ENCODE results near the gene TMEM239. TPM values are rescaled to one million over a fixed set of nuclear protein-coding genes. Genes with fewer than 3 reads are reported as not detected.

TMEM239 gene
- total RNA-seq, 1 experiment from 2014 or later: not detected

DNA sequence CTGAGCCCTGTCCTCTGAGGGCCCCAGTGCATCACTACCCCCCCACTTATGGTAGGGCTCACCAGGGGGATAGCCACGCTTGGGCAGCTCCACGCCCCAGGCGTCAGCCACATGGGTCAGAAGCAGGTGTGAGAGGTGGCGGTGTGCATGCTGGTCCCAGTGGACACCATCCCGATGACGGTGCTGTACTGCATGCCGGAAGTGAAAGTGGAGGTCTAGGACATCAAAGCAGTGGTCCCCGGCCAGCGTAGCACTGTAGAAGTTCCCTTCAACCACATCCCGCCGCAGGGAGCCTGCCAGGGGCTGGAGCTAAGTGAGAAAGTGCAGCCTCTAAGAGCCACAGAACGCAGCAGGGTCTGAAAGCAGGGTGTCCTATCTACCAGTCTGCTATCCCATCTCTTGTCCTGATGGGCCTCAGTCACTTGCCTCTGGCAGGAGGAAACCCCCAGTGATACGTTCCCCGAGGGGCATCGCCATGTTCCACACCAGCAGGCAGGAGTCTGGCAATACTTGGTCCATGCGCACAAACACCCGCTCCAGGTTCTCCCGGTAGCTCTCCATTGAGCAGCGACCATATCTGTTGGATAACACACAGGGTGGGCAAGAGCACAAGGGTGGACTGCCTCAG, 22.1 kb downstream of the TMEM239 start:
- no peak for DNase-seq (ENCODE audit: low read depth)
- in situ Hi-C loops (cut with HindIII; ENCODE audit: low pct_unique_long_range_greater_than_20kb, low sequenced_read_pairs): no loop called here

DNA sequence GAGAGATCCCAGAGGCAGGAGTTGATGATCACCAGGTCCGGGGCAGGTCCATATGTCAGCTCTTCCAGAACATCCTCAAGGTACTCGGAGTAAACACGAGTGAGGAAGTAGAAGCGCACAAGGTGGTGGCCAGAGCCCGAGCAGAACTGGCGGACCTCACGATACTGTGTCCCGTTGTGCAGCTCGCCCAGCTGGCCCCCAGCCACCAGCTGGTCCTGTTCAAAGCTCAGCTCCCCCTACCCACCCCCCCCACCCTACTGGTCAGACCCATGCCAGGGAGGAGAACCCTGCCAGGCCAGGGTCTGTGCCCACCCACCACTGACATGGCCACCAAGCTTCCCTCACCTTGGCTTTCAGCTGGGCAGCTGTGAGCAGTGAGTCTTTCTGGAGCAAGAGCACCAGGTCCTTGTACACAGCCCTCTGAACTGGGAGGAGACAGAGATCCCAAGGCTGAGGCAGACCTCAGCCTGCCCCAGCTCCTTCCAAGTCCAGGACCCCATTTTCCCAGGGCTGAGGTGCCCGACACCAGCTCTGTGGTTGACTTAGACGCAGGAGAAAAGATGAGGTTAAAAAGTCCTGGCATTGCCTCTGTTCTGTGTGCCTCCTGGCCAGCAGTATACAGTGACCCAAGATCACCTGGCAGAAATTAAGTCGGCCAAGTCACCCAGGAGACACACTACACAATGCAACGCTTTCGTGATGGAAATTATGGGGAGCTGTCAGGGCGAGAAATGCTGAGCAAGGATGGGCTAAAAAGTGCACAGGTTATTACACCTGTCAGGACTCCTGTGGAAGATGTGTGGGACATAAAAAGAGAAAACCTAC, 22.9 kb downstream of the TMEM239 start:
- in situ Hi-C loops (cut with HindIII; ENCODE audit: low pct_unique_long_range_greater_than_20kb, low sequenced_read_pairs): no loop called here
- DNase-seq (ENCODE audit: low read depth): no peak

DNA sequence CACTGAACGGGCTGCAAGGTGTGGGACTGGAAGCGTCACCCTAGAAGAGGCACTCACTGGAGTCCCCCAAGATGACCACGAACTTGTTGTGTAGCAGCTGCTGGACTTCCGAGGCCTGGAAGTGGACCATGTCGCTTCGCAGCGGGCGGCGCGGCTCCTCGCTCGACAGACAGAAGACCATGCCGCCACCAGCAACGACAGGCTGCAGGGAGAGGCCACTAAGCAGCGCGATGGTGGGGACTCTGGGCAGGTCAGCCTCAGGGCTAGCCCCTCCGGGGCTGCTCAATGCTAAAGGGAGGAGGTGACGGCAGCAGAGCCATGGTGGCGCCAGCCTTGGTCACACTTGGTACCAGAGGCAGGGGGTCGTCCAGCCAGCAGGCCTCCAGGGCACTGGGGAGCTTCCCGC, 23.6 kb downstream of the TMEM239 start:
- in situ Hi-C loops (cut with HindIII; ENCODE audit: low pct_unique_long_range_greater_than_20kb, low sequenced_read_pairs): no loop called here

GRCh38 chr20:2840138-2840966, 24.2 kb downstream of the TMEM239 start, which contains the start of the genes PCED1A and VPS16:
Gene PCED1A, minus strand, starts transcription at chr20:2840655. Its CDS starts 743 bp downstream, at chr20:2839912.
Gene VPS16, plus strand, starts transcription at chr20:2840745. Its CDS starts 30 bp downstream, at chr20:2840775.
- in situ Hi-C loops (cut with HindIII; ENCODE audit: low pct_unique_long_range_greater_than_20kb, low sequenced_read_pairs): no loop called here
- peak; percentile 74 for DNase-seq (ENCODE audit: low read depth)

More for the DNA sequence above, 23.6 kb downstream of the TMEM239 start:
- no peak for DNase-seq (ENCODE audit: low read depth)

GRCh38 chr20:2840967-2841531, 24.9 kb downstream of the TMEM239 start:
- in situ Hi-C loops (cut with HindIII; ENCODE audit: low pct_unique_long_range_greater_than_20kb, low sequenced_read_pairs): no loop called here
- peak; percentile 37 for DNase-seq (ENCODE audit: low read depth)

- in situ Hi-C loops (cut with HindIII; ENCODE audit: low pct_unique_long_range_greater_than_20kb, low sequenced_read_pairs): no loop called here
- DNase-seq (ENCODE audit: low read depth): no peak
Observed at GRCh38 chr20:2845607-2846006, 29.4 kb downstream of the TMEM239 start.

DNA sequence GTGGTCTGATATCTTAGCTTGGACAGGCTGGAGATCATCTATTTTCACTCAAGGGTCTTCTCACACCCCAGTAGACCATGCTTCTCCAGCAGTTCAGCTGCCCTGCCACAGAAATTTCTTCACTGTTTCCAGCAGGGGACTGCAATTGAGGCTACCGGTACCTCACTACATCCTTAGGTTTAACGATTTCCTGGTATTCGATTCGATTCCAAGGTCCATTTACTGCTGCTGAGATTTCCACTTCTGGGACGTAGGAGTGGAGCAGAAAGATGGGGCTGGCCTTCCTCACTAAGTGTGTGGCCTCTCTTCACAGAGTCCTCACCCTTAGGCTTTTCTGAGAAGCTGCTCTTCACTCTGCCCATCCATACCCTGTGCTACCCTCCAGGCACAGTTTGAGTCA, 30.5 kb downstream of the TMEM239 start:
- in situ Hi-C loops (cut with HindIII; ENCODE audit: low pct_unique_long_range_greater_than_20kb, low sequenced_read_pairs): no loop called here
- no peak for DNase-seq (ENCODE audit: low read depth)

GRCh38 chr20:2847802-2848201, 31.6 kb downstream of the TMEM239 start:
- in situ Hi-C loops (cut with HindIII; ENCODE audit: low pct_unique_long_range_greater_than_20kb, low sequenced_read_pairs): no loop called here
- no peak for DNase-seq (ENCODE audit: low read depth)

DNA sequence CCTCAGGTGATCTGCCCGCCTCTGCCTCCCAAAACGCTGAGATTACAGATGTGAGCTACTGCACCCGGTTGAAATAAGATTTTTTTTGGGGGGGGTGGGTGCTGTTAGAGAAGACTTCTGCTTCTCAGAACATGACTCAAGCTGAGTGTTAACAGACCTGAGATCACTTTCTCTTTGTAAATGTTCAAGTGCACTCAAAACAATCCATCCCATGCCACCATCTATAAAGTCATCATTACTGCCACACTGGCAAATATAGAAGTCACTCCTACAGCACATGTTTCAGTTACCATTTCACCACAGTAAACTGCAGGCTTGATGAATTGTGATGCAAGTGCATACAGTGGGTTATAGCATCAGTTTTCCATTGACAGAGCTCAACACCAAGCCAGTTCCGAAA, 33.4 kb downstream of the TMEM239 start:
- DNase-seq (ENCODE audit: low read depth): no peak
- in situ Hi-C loops (cut with HindIII; ENCODE audit: low pct_unique_long_range_greater_than_20kb, low sequenced_read_pairs): no loop called here

GRCh38 chr20:2851086-2851485, 34.9 kb downstream of the TMEM239 start:
- in situ Hi-C loops (cut with HindIII; ENCODE audit: low pct_unique_long_range_greater_than_20kb, low sequenced_read_pairs): no loop called here

GRCh38 chr20:2858591-2858990, 42.4 kb downstream of the TMEM239 start:
- in situ Hi-C loops (cut with HindIII; ENCODE audit: low pct_unique_long_range_greater_than_20kb, low sequenced_read_pairs): no loop called here

More at GRCh38 chr20:2851086-2851485, 34.9 kb downstream of the TMEM239 start:
- DNase-seq (ENCODE audit: low read depth): no peak

DNA sequence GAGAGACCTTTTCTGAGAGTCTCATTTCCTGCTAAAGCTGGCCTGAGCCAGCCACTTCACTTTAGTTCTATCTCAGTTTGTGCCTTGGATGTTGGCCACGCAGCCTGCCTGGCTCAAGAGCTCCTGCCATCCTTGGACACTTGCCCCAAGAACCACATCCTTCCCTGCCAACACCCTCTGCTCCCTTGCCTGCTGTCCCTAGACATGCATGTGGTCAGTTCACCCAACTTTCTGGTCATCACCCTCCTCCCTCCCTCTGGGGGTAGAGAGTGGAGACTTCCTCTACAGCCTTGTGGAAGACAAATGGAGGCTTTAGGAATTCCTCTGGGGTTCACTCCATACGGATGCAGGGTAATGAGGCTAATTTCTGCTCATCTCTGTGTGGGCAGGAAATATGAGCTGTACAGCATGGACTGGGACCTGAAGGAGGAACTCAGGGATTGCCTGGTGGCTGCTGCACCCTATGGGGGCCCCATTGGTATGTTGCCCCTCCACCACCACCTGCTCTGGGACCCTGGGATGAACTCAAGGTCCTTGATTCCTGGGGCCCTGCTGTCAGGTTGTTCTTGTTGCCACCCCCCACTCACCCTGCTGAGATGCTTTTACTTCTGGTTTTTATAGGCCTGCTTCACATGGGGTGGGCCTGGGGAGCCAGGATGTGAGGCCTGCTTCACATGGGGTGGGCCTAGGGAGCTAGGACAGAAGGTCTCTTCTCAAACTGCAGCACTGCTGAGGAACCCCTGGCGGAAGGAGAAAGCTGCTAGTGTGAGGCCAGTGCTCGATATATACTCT, 43.4 kb downstream of the TMEM239 start:
- no peak for DNase-seq (ENCODE audit: low read depth)
- in situ Hi-C loops (cut with HindIII; ENCODE audit: low pct_unique_long_range_greater_than_20kb, low sequenced_read_pairs): no loop called here

More at GRCh38 chr20:2858591-2858990, 42.4 kb downstream of the TMEM239 start:
- DNase-seq (ENCODE audit: low read depth): no peak

- DNase-seq (ENCODE audit: low read depth): no peak
- in situ Hi-C loops (cut with HindIII; ENCODE audit: low pct_unique_long_range_greater_than_20kb, low sequenced_read_pairs): no loop called here
Observed at GRCh38 chr20:2864626-2865025, 48.5 kb downstream of the TMEM239 start.

GRCh38 chr20:2865101-2865500, 48.9 kb downstream of the TMEM239 start:
- DNase-seq (ENCODE audit: low read depth): no peak
- in situ Hi-C loops (cut with HindIII; ENCODE audit: low pct_unique_long_range_greater_than_20kb, low sequenced_read_pairs): no loop called here

DNA sequence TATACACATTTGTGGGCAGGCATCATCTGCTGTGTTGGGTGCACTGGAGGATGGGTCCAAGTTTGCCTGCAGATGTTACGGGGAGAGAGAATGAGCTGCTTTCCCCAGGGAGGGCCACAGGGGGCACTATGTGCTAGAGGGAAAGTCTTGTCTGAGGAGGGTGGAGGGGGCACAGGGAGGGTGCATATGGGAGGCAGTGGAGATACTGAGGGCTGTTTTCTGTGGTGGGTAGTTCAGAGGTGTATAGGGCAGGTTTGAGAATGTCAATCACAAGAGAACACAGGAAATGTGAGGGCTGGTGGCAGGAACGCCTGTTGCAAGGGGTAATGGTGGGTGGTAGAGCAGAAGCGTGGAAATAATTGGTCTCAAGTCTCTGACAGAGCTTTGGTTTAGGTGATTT, 49.5 kb downstream of the TMEM239 start:
- DNase-seq (ENCODE audit: low read depth): no peak
- in situ Hi-C loops (cut with HindIII; ENCODE audit: low pct_unique_long_range_greater_than_20kb, low sequenced_read_pairs): no loop called here

DNA sequence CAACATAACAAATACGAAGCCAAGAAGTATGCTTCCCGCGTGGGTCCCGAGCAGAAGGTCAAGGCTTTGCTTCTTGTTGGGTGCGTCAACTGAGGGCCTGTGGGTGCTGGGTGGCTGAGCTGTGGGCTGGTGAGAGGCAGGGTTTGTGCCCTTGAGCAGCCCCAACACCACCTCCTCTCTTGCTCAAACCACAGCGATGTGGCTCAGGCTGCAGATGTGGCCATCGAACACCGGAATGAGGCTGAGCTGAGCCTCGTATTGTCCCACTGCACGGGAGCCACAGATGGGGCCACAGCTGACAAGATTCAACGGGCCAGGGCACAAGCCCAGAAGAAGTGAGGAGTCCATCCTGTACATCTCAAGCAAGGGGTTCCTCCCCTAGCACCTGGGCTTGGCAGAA, 50.1 kb downstream of the TMEM239 start:
- in situ Hi-C loops (cut with HindIII; ENCODE audit: low pct_unique_long_range_greater_than_20kb, low sequenced_read_pairs): no loop called here
- DNase-seq (ENCODE audit: low read depth): no peak

DNA sequence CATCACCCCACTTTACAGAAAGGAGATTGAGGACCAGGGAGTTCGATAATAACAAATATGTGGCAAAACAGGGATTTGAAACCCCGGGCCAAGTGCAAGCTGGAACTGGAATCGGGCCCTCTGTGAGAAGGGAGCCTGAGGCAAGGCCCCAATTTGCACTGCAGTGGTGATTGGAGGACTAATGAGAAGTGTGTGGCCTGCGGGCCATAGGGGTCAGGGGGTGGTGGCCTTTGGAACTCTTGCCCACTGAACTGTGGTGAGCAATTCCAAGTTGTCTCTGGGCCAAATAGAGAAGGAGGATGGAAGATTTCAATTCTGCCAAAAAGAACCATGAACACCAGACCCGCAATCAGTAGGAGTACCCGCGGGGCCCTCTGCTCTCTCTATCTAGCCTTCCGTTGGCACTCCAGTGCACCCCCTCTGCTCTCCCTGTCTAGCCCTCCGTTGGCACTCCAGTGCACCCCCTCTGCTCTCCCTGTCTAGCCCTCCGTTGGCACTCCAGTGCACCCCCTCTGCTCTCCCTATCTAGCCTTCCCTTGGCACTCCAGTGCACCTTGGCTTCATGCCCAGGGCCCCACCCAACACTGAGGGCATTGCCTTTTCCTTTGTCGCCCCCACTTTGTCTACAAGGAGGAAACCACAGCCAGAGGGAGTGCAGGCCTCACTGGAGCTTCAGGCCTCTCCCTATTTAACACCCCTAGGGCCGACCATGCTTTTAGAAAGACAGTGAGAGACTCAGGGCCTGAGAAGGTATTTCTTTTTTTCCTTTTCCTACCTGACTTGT, 51.1 kb downstream of the TMEM239 start:
- in situ Hi-C loops (cut with HindIII; ENCODE audit: low pct_unique_long_range_greater_than_20kb, low sequenced_read_pairs): no loop called here
- no peak for DNase-seq (ENCODE audit: low read depth)

Data from Caki2 (cell line).